HG03196 (cell line): ENCODE data around the gene CPM.
"Not testable (repeated sequence)": the region's sequence is repeated elsewhere in the genome, so short reads cannot be mapped to it uniquely, and the experiment has no call there.

Source experiments
- ATAC-seq: cut with Tn5 transposase; IDR thresholded peaks from one replicate; pipeline ENCODE4 v1.9.1; 2021; ENCODE audit not compliant: unreplicated experiment

Gene CPM

GRCh38 chr12:68854554-68854953, 78.4 kb downstream of the CPM start:
- ATAC-seq: no peak

- ATAC-seq: no peak
Observed at GRCh38 chr12:68854078-68854468, 78.9 kb downstream of the CPM start.

DNA sequence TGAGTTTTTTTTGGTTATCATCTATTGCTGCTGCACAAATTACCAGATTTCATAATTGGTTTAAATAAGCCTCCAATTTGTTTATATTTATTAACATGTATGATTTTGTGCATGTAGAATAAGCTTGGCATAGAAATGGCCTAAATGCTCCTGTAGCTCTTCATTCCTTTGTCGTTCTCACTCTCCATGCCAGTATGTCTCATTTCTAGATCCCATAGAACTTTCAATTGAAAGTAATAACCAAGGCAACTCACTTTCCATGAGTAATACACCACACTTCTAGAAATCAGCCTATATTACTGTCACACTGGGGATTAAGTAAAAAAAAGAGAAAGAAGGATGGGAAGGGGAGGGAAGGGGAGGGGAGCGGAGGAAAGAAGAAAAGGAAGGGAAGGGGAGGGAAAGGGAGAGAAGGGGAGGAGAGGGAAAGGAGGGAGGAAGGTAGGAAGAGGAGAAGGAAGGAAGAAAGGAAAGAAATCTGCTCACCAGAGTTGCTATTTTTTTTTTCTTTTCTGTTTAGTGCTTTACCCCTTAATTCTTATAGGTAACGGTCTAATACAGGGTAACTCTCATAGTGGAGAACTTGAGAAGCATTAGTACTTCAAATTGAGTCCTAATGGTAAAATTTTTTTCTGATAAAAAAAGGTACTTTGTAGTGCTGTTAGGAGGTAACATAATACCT, 79.4 kb downstream of the CPM start:
- no peak for ATAC-seq

DNA sequence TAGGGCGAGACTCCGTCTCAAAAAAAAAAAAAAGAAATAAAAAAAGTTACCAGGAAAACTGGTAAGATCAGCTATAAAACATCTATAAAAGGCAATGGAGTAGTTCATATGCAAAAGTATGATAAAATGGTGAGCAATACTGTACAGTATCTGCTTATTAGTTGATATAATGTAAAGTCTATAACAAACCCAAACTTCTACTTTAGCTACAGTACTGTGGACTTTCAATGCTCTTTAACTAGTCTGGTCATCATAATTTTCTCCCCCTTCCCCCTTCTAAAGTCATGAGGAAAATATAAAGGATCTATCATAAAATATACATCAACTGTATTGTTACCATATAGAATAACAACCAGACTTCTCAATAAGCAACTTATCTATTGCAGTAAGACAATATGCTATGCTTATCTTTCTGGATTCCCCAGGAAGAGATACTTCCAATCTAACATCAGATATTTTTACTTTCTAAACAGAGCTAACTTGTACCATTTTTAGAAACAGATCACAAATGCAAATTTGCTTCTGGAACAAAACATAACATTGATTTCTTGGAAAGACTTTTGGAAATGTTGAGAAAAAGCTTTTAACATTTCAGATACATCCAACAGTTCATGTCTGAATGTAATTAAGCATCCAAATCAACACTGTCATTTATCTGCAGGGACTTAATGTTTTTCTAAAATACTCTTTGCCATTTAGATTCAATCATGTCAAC, 81.2 kb downstream of the CPM start:
- no peak for ATAC-seq

- ATAC-seq: no peak
Observed at GRCh38 chr12:68850390-68850789, 82.6 kb downstream of the CPM start.

- no peak for ATAC-seq
Observed at GRCh38 chr12:68846811-68847210, 86.2 kb downstream of the CPM start.

- no peak for ATAC-seq
Observed at GRCh38 chr12:68844788-68845695, 87.9 kb downstream of the CPM start.

- no peak for ATAC-seq
Observed at GRCh38 chr12:68844318-68844745, 88.6 kb downstream of the CPM start.

GRCh38 chr12:68842784-68843567, 90.0 kb downstream of the CPM start:
- ATAC-seq: no peak

GRCh38 chr12:68842123-68842522, 90.8 kb downstream of the CPM start:
- ATAC-seq: no peak

- no peak for ATAC-seq
Observed at GRCh38 chr12:68841717-68842116, 91.3 kb downstream of the CPM start.

- not testable (repeated sequence) for ATAC-seq
Observed at GRCh38 chr12:68841175-68841574, 91.8 kb downstream of the CPM start.

- no peak for ATAC-seq
Observed at GRCh38 chr12:68839183-68840147, 93.5 kb downstream of the CPM start.

GRCh38 chr12:68838046-68838886, 94.7 kb downstream of the CPM start:
- no peak for ATAC-seq

DNA sequence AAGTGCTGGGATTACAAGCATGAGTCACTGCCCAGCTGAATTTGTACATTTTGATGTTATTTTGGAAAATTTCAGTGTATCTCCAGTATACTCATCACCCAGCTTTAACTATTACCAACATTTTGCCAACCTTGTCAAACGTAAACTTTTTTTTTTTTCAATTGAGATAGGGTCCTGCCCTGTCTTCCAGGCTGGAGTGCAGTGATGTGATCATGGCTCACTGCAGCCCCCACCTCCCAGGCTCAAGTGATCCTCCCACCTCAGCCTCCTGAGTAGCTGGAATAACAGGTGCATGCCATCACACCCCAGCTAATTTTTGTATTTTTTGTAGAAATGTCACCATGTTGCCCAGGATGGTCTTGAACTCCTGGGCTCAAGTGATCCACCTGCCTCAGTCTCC, 95.8 kb downstream of the CPM start:
- no peak for ATAC-seq

DNA sequence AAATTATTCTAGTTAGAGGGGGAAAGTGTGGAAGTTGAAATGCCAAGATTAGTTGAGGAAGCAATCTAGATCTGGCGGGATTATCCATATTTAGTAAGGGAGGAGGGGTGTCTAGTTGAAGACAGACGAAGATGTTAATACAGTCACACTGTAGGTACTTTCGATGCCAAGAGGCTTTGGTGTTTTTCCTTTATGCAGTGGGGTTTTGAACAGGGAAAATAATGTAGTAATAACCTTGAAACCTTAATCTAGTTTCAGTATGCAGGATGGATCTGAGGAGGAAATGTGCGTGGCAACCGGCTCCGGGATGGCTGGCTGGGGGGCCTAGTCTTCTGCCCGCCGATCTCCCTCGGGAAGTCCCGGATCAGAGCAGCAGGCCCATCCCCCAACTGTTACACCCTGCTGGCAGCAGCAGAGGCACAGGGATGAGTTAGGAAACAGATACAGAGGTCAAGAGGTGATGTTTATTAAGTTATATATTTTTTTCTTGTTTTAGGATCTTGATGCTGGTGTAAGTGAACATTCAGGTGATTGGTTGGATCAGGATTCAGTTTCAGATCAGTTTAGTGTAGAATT, 97.5 kb downstream of the CPM start:
- ATAC-seq: no peak

- no peak for ATAC-seq
Observed at GRCh38 chr12:68833508-68833907, 99.5 kb downstream of the CPM start.

GRCh38 chr12:68832504-68832867, 100.5 kb downstream of the CPM start:
- ATAC-seq: no peak
